Esophagus squamous epithelium (tissue), 5 donors: ENCODE results near the gene LAMTOR2. TPM values are rescaled to one million over a fixed set of nuclear protein-coding genes. Genes with fewer than 3 reads are reported as not detected.

Source experiments
- DNase-seq: peaks from one replicate; lab custom pipeline; 2025; lab: John Stamatoyannopoulos, UW
- H3K27ac ChIP-seq, 4 donors: fragments of 200-600 bp; sonication (generic); one replicate each; pipeline ENCODE4 v1.5.1; 2016 to 2019; ENCODE audit warnings: mild to moderate bottlenecking in 1 of 4
- H3K27me3 ChIP-seq, 4 donors: fragments of 200-600 bp; sonication (generic); 1 replicate in 3 of 4; 2 replicates in 1 of 4; pipeline versions ENCODE4 v1.5.1 to v1.6.0; 2017 to 2021; ENCODE audit warnings: antibody characterized with exemption in 1 of 4
- H3K36me3 ChIP-seq, 3 donors: fragments of 200-600 bp; sonication (generic); one replicate each; pipeline ENCODE4 v1.5.1; 2016 to 2019
- H3K4me1 ChIP-seq, 3 donors: fragments of 200-600 bp; sonication (generic); one replicate each; pipeline ENCODE4 v1.5.1; 2017 to 2019
- H3K4me3 ChIP-seq, 4 donors: fragments of 200-600 bp; sonication (generic); 1 replicate in 3 of 4; 2 replicates in 1 of 4; pipeline ENCODE4 v1.5.1; 2016 to 2019; ENCODE audit warnings: mild to moderate bottlenecking in 2 of 4, moderate library complexity in 1 of 4
- H3K9me3 ChIP-seq, 3 donors: fragments of 200-600 bp; sonication (generic); one replicate each; pipeline ENCODE4 v1.5.1; 2016 to 2019
- CTCF ChIP-seq, 6 experiments: fragments of 450-650 bp in 4 of 6; fragments of 200-600 bp in 2 of 6; sonication (generic) in 2 of 6; IDR thresholded peaks; one replicate each; pipeline ENCODE4 v1.5.1; 2016 to 2019; ENCODE audit warnings: antibody characterized with exemption in 6 of 6, mild to moderate bottlenecking in 4 of 6, moderate library complexity in 4 of 6
- POLR2A ChIP-seq, 4 donors: fragments of 450-650 bp; IDR thresholded peaks; one replicate each; pipeline ENCODE4 v1.6.1; 2017; ENCODE audit warnings: antibody characterized with exemption in 4 of 4, mild to moderate bottlenecking in 4 of 4, moderate library complexity in 3 of 4
- WGBS, 2 donors: methylation state at CpG; one replicate each; pipeline ENCODE4 v1.1.5; 2018; 5-methylcytosine and 5-hydroxymethylcytosine counted together
- intact Hi-C: fragments of 100-400 bp; cut with DNase I; formaldehyde crosslinking; loops from one replicate; pipeline ENCODE4 v1.15.0; 2022
- total RNA-seq, 4 donors: library from RNA; depleted of rRNA; stranded (reverse); fragments of >200 nt; gene quantifications; one replicate each; pipeline ENCODE4 v1.1.0, GENCODE V29; 2016
- donor health status: DM: yes; HTN: yes; CAD: no.

Gene LAMTOR2
- total RNA-seq, 4 donors from 2014 or later = 41.4 to 67.1 (median 53.3) TPM

- WGBS, 2 donors = 89 to 91% methylated on average over 9 to 12 of the region's 19 CpGs
- Histone ChIP-seq H3K27ac (peak overlapping the region in 2 of 4 donors; percentile 63 to 66), H3K9me3 (no peaks in the 10 kb centered on the region), H3K4me1 (peaks cover 3 to 37% (median 7%) of the 10 kb centered on the region in 3 donors), H3K4me3 (peak overlapping the region in 1 of 4 donors; percentile 66), H3K36me3 (peaks cover 0 to 20% (median 0%) of the 10 kb centered on the region in 3 donors), H3K27me3 (peaks cover 0 to 13% (median 0%) of the 10 kb centered on the region in 4 donors)
- TF ChIP-seq POLR2A (IDR thresholded peaks at IDR 0.05) (no peak), CTCF (IDR thresholded peaks at IDR 0.05) (no peak)
- no peak for DNase-seq
- intact Hi-C loops = no loop called here
These were observed 22.8 kb downstream of the LAMTOR2 start for GRCh38 chr1:156077430-156077760.

GRCh38 chr1:156078728-156079127 is 24.1 kb downstream of the LAMTOR2 start:
- Histone ChIP-seq H3K9me3 (no peaks in the 10 kb centered on the region), H3K4me3 (no peak overlapping the region), H3K4me1 (peaks cover 10 to 48% (median 11%) of the 10 kb centered on the region in 3 donors), H3K27ac (no peak overlapping the region), H3K36me3 (peaks cover 0 to 15% (median 0%) of the 10 kb centered on the region in 3 donors), H3K27me3 (peaks cover 0 to 13% (median 0%) of the 10 kb centered on the region in 4 donors)
- intact Hi-C loops = no loop called here
- no peak for TF ChIP-seq POLR2A (IDR thresholded peaks at IDR 0.05)
- TF ChIP-seq CTCF (IDR thresholded peaks at IDR 0.05) = no peak
- DNase-seq = no peak
- 82 to 91% methylated on average over 5 of the region's 5 CpGs for WGBS, 2 donors

- no peak overlapping the region for H3K27ac ChIP-seq
- WGBS, 2 donors = 87 to 95% methylated on average over 5 of the region's 5 CpGs
- intact Hi-C loops = no loop called here
- peaks cover 0 to 13% (median 0%) of the 10 kb centered on the region in 4 donors for H3K27me3 ChIP-seq
- peaks cover 10 to 47% (median 11%) of the 10 kb centered on the region in 3 donors for H3K4me1 ChIP-seq
- no peak for DNase-seq
- no peaks in the 10 kb centered on the region for H3K9me3 ChIP-seq
- H3K36me3 ChIP-seq = peaks cover 0 to 9% (median 0%) of the 10 kb centered on the region in 3 donors
- no peak overlapping the region for H3K4me3 ChIP-seq
- TF ChIP-seq CTCF (IDR thresholded peaks at IDR 0.05) (no peak), POLR2A (IDR thresholded peaks at IDR 0.05) (no peak)
These were observed 25.2 kb downstream of the LAMTOR2 start for GRCh38 chr1:156079762-156080161.

GRCh38 chr1:156080241-156080862 is 25.8 kb downstream of the LAMTOR2 start:
- intact Hi-C loops = no loop called here
- H3K4me1 ChIP-seq = peaks cover 7 to 41% (median 10%) of the 10 kb centered on the region in 3 donors
- H3K36me3 ChIP-seq = peaks cover 0 to 9% (median 0%) of the 10 kb centered on the region in 3 donors
- H3K27ac ChIP-seq = no peak overlapping the region
- H3K27me3 ChIP-seq = peaks cover 0 to 13% (median 0%) of the 10 kb centered on the region in 4 donors
- no peak for DNase-seq
- H3K9me3 ChIP-seq = no peaks in the 10 kb centered on the region
- peak overlapping the region in 1 of 4 donors; percentile 96 for H3K4me3 ChIP-seq
- TF ChIP-seq CTCF (IDR thresholded peaks at IDR 0.05) (no peak), POLR2A (IDR thresholded peaks at IDR 0.05) (no peak)
- WGBS, 2 donors = 60 to 76% methylated on average over 7 of the region's 8 CpGs

- Histone ChIP-seq H3K9me3 (no peaks in the 10 kb centered on the region), H3K27ac (no peak overlapping the region), H3K27me3 (peaks cover 0 to 13% (median 0%) of the 10 kb centered on the region in 4 donors), H3K4me1 (peaks cover 7 to 36% (median 10%) of the 10 kb centered on the region in 3 donors), H3K36me3 (peaks cover 0 to 9% (median 0%) of the 10 kb centered on the region in 3 donors), H3K4me3 (peak overlapping the region in 2 of 4 donors; percentile 75 to 96)
- WGBS, 2 donors = 67% methylated on average over 2 of the region's 4 CpGs; no CpG with 5 or more reads in 1 of the 2 donors
- intact Hi-C loops = no loop called here
- DNase-seq = no peak
- no peak for TF ChIP-seq CTCF (IDR thresholded peaks at IDR 0.05)
- no peak for TF ChIP-seq POLR2A (IDR thresholded peaks at IDR 0.05)
These were observed 26.2 kb downstream of the LAMTOR2 start for GRCh38 chr1:156080863-156081179.
